ENCODE results near the gene LDLRAD2.

- no peak for TF ChIP-seq CHD1 (IDR thresholded peaks at IDR 0.05; ENCODE audit: low read depth, low read length)
- TF ChIP-seq POLR2A (IDR thresholded peaks at IDR 0.05; ENCODE audit: low read depth, low read length): no peak
These were observed 24.7 kb downstream of the LDLRAD2 start for GRCh38 chr1:21836729-21837128.

All from IMR-90 (cell line).